T follicular helper cell (primary cell): Measurements from ENCODE around the gene MMP24.
"Not testable (repeated sequence)": the region's sequence is repeated elsewhere in the genome, so short reads cannot be mapped to it uniquely, and the experiment has no call there.

ENCODE experiments used
- DNase-seq: peaks from one replicate; pipeline ENCODE4 v3.0.0-alpha.2; 2020; ENCODE audit warnings: low read depth

MMP24 gene

DNA sequence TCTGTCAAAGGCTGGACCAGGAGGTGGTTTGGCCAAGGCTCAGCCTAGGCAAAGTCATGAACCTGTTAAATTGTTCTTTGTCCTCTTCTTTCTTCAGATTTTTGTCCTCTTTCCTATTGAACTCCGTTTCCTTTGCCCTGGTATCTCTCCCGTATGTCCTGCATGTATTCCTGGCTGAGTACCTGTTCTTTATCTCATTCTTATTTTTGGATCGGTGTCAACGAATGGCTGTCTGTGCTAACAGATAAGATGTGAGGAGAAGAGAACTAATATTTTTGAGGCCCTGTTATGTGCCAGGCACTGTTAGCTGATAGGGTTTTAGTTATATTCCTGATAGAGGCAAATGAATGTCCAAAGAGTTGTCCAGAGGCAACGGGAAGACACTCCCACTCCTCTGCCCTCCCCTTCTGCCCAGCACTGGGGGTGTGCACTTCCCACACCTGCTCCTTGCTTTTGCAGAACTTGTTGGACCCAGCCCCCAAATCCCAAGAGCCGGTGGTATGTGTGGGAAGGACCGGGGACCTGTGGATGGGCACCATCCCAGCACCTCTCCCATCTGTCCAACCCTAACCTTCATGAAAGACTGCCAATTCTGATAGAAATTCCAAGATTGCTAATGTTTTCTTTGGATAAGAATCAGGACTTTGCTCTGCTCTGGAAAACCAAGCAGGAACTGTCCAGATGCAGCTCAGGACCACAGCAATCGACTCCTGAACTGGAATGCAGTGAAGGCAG, 30.9 kb downstream of the MMP24 start:
- DNase-seq = no peak

DNA sequence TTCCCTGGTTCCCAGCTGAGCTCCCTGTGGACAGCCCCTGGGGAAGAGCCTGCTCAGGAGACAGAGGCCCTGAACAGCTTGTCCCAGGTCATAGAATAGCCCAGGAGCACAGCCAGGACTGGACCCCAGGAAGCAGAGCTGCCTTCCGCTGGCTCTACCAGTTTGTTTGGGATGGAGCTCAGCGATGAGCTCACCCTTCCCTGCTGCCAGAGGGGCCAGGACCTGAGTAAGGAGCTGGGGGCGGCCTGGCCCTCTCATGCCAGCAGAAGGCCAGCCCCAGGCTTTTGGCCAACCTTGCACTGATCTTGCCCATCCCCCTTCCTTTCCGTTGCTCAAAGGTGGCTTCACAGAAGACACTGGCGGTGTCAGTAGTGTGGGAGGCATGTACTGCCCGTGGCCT, 33.9 kb downstream of the MMP24 start:
- DNase-seq = no peak

DNA sequence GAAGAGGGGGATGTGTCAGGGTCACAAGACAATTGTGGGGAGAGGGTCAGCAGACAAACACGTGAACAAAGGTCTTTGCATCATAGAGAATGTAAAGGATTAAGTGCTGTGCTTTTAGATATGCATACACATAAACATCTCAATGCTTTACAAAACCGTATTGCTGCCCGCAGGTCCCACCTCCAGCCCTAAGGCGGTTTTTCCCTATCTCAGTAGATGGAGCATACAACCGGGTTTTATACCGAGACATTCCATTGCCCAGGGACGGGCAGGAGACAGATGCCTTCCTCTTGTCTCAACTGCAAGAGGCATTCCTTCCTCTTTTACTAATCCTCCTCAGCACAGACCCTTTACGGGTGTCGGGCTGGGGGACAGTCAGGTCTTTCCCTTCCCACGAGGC, 35.8 kb downstream of the MMP24 start:
- DNase-seq = not testable (repeated sequence)

DNA sequence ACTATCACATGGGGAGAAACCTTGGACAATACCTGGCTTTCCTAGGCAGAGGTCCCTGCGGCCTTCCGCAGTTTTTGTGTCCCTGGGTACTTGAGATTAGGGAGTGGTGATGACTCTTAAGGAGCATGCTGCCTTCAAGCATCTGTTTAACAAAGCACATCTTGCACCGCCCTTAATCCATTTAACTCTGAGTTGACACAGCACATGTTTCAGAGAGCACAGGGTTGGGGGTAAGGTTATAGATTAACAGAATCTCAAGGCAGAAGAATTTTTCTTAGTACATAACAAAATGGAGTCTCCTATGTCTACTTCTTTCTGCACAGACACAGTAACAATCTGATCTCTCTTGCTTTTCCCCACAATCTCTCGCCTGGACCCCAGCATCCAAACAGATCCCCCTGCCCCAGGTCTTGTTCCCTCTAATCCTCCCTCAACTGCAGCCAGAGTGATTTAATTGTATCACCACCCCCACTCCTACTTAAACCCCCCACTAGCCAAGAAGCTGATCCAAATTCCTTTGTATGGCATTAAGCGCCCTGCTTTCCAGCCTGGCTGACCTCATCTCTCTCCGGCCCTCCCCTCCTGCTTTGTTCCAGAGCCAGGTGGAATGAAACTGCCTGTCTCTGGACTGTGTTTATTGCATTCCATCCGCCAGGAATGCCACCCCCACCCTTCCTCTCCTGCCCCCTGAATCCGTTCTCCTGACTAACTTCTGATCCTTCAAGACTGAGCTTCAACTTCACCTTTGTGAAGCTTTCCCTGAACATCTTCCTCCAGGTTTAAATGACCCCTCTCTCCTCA, 36.4 kb downstream of the MMP24 start:
- not testable (repeated sequence) for DNase-seq

DNA sequence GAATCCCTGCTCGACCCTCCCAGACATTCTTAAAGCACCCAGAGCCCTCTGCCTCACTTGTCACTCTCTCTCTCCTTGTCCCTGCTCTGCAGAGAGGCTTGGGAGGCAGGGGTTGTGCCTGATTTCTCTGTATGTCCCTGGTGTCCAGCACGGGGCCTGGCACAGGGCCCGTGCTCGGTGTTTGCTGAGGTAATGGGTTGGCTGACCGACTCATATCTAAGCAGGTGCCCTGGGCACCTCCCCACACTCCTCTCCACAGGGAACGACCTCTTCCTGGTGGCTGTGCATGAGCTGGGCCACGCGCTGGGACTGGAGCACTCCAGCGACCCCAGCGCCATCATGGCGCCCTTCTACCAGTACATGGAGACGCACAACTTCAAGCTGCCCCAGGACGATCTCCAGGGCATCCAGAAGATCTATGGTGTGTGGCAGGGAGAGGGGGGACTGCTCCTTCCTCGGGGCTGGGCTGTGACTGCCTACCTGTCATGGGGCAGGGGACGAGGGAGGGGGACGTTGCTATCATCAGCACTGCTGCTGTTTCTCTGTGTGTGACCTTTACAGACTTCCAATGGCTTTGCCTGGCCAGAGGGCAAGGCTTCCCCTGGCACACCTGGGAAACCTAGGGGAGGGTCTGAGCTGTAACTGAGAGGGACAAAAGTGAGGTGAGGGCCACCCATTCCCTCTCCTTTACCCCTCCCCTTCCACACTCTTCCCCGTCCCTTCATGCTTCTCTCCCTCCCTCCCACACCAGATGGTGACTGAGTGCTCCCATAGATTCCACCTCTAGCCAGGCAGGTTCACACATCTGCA, 37.2 kb downstream of the MMP24 start:
- no peak for DNase-seq

DNA sequence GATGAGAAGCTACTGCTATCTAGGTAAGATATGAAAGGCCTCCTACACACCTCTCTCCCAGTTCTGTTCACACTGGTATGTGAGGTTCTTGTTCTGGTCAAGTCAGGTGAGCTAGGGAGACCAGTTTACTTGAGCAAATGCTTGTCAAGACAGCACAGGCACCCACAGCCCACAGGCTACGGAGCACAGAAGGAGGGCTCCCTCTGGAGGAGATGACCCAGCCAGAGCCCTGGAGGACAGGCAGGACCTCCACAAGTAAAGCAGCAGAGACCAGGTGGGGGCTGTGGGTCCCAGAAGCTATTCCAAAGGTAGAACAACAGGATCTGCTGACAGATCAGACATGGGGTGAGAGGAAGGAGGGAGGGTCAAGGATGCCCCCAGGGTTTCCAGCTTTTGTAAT, 38.3 kb downstream of the MMP24 start:
- no peak for DNase-seq

DNA sequence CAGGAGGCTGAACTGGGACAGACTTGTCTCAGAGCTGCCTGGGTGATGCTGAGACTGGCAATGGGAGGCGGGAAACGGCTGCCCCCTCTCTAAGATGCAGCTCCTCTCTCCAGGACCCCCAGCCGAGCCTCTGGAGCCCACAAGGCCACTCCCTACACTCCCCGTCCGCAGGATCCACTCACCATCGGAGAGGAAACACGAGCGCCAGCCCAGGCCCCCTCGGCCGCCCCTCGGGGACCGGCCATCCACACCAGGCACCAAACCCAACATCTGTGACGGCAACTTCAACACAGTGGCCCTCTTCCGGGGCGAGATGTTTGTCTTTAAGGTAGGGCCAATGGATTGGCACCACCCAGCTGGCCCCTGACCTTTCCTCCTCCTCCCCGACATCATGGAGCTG, 40.6 kb downstream of the MMP24 start:
- DNase-seq = no peak

DNA sequence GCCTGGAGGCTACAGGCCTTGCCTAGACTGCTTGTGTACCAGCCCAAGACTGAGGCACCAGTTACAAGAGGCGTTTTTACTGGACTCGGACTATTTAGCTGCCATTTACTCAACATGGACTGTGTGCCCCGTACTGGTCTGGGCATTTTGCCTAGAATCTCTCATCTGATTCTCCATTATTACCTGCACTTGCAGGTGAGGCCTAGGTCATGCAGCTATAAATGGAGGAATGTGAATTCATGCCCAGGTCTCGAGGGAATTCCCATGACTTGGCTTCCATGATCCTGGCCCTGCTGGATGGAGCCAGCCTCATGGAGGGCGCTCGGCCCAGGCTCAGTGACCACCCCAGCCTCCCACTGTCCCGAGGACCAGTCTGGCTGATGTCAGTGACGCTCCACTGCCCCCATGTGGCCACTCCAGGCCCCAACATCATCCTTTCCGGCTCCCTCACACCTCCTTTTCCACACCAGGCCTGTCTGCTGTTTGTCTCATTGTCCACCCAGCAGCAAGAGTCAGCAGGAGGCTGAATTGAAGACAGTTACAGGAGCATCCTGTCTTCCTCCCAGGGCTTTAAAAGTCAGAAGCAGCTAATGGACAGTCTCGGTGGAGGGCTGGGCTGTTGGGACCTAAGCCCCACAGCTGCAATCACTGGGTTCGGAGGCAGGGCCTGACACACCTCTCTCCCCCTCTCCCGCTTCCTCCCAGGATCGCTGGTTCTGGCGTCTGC, 42.7 kb downstream of the MMP24 start:
- DNase-seq = no peak

DNA sequence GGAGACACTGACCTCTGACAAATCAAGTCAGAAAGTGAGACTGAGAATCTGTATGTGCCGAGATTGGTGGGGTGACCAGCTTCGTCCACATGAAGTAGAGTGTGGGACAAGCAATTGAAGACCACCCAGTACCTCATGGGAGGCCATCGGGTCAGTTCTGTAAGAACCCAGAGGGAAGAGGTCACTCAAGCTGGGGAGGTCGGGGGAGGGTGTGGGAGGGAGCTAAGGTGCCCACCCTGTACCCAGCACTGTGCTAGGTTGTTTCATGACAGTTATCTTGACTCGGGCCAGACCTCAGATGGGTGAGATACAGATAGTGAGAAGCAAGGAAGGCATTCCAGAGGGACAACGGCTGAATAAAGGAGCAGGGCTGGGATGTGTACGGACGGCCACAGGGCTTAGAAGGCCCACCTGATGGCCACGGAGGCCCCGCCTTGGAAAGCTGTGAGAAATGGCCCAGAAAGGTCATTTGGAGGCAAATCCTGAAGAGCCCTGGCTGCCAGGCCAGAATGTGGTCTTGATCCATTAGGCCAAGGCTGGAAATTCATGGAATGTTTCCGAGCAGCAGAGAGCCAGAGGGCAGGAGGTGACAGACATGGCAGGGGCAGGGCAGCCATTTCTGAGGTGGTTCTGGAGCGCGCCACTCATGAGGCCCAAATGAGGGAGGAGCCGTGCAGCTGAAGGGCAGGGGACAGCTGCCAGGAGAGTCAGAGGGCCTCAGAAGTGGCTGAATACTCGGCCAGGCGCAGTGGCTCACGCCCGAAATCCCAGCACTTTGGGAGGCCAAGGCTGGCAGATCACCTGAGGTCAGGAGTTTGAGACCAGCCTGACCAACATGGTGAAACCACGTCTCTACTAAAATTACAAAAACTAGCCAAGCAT, 43.8 kb downstream of the MMP24 start:
- no peak for DNase-seq

DNA sequence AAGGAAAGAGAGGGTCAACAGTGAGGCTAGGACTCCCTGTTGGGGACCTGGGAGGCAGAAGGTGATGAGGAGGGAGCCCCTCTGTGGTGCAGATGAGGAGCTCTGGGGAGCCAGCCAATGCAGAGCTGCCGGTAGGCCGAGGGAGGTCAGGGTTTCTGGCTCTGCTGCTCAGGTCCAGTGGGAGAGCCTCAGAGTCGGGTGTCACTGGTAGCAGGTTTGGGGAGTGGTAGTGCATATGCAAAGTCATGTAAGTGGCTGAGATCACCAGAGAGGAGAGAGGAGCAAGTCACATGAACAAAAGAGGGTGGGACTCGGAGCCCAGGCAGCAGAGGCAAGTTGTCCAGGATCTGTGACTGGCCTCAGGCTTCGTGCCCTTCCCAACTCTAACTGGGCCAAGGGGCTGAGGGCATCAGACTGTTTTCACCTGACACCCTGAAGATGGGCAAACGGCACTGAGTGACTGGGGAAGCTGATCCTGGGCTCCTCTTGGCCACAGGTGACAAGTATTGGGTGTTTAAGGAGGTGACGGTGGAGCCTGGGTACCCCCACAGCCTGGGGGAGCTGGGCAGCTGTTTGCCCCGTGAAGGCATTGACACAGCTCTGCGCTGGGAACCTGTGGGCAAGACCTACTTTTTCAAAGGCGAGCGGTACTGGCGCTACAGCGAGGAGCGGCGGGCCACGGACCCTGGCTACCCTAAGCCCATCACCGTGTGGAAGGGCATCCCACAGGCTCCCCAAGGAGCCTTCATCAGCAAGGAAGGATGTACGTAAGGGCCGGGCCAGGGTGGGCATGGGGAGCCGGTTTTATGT, 44.8 kb downstream of the MMP24 start:
- DNase-seq = no peak

DNA sequence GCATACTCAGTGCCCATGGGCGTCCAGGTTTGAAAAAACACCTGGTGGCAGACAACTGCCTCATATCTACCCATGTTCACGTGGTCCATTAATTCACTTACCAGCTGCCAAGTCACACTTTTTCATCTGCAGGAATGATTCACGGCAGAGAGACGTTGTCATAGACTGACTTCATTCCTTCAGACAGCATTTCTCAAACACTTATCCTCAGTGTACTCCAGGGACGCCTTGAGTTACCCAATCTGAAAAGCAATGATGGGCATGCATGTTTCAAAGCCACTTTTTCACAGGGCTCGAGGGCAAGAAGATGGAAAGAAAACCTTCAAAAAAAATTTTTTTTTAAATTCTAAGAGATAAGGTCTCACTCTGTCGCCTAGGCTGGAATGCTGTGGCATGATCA, 45.4 kb downstream of the MMP24 start:
- no peak for DNase-seq

DNA sequence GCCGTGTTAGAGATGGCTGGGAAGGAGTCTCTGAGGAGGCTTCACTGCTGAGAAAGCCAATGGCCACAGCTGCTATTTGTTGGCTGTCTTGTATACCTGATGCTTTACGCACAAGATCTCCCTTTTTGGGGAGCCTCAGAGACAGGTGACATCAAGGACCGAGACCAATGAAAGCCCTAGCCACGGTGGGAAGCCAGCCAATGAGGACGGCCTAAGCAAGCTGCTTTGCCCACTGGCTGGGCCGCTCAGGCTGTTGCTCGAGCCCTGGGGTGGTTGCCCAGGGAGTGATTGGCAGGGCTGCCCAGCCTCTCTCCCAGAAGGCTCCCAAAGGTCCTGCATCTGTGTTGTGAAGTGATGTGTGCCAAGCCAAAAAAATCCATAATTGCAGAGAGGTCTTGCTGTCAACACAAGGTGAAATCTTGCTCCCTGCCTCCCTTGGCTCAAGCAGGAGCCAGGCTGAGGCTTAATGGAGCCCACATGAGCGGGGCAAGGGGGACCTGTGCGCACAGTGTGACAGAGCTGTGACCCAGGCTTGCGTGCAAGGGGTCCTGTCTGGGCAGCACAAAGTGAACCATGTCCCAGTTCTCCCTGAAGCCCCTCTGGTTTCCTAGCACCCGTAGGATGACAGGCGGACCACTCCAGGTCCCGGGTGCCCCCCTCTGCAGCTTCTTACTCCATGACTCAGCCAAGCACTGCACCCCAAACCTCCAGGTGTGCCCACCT, 47.1 kb downstream of the MMP24 start:
- no peak for DNase-seq

DNA sequence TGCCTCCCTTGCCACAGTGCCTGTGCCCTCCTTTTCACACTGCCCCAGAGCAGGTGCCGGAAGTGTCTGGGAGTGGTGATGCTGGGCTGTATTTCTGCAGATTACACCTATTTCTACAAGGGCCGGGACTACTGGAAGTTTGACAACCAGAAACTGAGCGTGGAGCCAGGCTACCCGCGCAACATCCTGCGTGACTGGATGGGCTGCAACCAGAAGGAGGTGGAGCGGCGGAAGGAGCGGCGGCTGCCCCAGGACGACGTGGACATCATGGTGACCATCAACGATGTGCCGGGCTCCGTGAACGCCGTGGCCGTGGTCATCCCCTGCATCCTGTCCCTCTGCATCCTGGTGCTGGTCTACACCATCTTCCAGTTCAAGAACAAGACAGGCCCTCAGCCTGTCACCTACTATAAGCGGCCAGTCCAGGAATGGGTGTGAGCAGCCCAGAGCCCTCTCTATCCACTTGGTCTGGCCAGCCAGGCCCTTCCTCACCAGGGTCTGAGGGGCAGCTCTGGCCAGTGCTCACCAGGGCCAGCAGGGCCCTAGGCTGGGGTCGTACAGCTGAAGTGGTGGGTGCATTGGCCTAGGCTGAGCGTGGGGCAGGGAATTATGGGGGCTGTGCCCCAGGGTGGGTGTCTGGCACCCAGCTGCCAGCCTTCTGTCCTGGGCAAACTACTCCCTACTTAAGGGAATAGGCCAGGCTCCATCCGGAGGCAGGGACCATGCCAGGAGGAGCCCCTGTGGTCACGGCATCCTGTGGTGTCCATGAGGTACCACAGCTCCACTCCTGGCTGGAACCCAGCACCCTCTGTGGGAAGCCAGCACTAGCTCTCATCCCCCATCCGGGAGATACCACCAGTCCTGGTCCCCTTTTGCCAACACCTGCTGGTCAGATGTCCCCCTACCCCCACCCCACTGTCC, 47.9 kb downstream of the MMP24 start:
- no peak for DNase-seq

DNA sequence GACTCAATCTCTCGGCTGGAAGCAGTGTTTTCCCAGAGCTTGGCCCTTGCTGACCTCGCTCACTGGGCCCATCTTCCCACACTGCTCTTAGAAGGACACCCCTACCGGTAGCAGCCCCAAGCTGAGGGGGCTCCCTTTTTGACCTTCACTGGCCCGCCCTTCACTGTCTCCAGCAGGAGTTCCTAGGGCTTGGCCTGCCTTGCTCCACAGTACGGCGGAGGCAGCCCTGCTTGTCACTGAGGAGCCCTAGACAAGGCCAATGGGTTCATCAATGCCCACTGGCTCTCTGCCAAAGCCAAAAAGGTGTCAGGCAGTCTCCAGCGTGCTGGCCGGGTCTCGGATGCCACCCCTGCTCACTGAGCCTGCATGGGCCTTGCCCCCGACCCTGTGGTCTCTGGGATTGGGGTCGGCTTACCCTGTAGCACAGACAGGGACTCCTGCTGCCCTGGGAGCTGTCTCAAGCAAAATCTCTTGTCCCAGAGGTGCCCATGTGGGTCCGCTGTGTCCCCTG, 49.3 kb downstream of the MMP24 start:
- DNase-seq = no peak

DNA sequence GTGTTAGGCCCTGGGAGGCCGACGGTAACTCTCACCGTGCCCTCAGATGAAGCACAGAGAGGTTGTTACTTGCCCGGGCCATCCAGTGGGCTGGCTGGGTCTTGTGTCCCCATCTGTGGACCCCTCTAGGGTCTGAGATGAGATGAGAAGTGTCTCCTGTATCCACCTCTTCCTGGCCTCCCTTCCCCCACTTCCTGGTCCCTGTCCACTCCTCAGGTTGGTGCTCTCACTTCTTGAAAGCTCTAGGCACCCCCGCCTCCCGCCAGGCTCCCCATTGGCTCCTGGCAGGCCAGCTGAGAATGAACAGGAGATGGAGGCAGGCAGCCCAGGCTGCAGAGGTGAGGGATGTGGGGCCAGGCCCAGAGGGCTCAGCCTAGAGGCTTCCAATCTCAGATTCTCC, 49.9 kb downstream of the MMP24 start:
- DNase-seq = no peak

DNA sequence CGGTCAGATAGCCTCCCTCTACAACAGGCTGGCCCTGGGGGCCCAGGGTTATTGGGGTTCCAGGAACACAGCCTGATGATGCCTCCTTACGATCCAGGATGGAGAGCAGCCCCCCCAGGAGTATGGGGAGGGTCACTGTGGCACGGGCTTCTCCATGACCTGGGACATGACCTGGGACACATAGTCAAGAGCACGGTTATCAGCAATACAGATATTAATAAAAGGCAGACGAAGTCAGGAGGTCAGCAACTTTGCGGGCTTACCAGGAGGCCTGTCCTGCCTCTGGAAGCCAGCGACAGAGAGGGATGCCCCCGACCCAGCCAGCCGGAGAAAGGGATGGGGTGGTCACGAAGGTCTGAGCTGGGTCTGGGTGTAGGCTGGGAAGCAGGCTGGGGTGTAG, 50.6 kb downstream of the MMP24 start:
- no peak for DNase-seq

DNA sequence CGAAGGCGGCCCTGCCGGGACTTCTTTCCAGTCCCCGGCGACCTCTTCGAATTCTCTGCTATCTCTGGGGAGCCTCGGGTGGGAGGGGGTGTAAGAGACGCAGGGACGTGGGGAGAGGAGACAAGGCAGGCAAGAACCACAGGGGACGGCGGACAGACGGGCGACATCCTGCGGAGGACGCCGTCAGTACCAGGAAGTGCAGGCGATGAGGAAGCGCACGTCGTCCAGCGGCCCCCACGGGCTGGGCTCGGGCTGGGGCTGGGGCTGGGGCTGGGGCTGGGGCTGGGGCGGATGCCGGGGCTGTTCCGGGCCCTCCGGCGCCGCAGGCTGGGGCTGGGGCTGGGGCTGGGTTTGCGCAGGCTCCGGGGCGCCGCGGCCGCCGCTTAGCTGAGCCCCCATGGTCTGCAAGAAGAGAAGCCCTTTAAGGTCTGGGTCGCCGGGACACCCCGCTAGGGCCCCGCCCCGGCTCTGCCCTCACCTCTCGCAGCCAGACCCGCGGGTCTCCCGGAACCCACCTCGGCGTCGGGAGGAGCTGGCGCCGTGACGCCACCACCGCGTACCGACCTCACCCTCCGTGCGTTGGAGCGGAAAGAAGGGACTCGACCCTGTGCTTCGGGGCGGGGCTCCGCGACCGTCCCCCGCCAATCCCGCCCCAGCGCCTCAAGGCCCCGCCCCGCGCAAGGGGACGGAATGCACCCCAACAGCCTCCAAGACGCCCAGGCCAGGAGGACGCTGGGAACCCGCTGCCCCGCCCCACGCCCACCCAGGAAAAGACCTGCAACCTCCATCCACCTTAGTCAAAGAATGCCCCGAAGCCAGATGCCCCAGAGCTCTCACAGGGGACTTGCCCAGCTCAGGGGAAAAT, 51.3 kb downstream of the MMP24 start, which contains the start of gene MMP24OS:
TSS of gene MMP24OS (minus strand) at position 592 of the 865 bp plus-strand sequence. CDS start at position 399, 193 bp downstream.
- peak; percentile 83 for DNase-seq
